Kidney epithelial cell (primary cell): ENCODE results near the gene MTUS2. TPM values are rescaled to one million over a fixed set of nuclear protein-coding genes. Genes with fewer than 3 reads are reported as not detected.

Experiments
- DNase-seq: peaks from one replicate; pipeline ENCODE4 v3.0.0-alpha.2; 2010; ENCODE audit warnings: low read depth
- H3K27me3 ChIP-seq: 2 replicates; pipeline ENCODE4 v1.6.0; 2011; ENCODE audit warnings: low read length; ENCODE audit not compliant: control insufficient read depth, insufficient read depth
- H3K36me3 ChIP-seq: 2 replicates; pipeline ENCODE4 v1.5.1; 2011; ENCODE audit warnings: low read length; ENCODE audit not compliant: control insufficient read depth, insufficient read depth
- H3K4me3 ChIP-seq: 2 replicates; pipeline ENCODE4 v1.5.1; 2011; ENCODE audit warnings: low read depth, mild to moderate bottlenecking, control low read depth, low read length
- total RNA-seq: library from RNA; depleted of rRNA; stranded (reverse); fragments of >200 nt; gene quantifications from 2 replicates; pipeline ENCODE4 v1.2.3, GENCODE V29; 2015
- TF ChIP-seq, protein P1 (sequence below): IDR thresholded peaks from 2 replicates; pipeline ENCODE4 v1.5.1; 2011; ENCODE audit warnings: mild to moderate bottlenecking, moderate library complexity, low read length, control low read depth, inconsistent platforms; ENCODE audit not compliant: insufficient read depth, poor library complexity, severe bottlenecking

The MTUS2 gene
- total RNA-seq, 1 donor from 2014 or later: 0.25 TPM

DNA sequence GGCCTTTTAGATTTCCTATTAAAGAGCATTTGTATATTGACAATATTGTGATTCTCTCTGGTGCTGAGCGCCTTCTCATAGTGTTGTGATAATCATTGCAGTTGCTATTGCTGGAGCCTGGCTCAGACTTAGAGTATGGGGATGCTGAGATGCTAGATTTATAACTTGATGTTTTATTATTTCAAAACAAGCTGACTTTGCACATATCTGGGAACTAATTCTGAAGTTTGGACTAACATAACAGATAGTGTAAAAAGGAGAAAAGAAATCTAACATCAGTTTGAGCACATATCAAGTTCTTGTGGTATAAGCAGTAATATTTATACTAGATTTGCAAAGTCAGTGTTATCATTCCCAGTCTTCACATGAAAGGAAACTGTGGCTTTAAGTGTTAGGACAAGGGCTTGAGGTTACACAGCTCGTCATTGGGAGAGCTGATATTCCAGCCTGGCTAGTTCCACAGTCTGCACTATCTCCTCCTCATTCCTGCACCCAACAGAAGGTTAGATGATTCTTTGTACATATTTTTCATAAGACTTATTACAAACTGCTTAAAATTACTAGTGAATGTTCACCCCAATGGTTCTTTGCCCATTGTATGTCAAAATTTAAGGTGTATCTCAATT is 279.8 kb downstream of the MTUS2 start:
- TF ChIP-seq, protein P1, sequence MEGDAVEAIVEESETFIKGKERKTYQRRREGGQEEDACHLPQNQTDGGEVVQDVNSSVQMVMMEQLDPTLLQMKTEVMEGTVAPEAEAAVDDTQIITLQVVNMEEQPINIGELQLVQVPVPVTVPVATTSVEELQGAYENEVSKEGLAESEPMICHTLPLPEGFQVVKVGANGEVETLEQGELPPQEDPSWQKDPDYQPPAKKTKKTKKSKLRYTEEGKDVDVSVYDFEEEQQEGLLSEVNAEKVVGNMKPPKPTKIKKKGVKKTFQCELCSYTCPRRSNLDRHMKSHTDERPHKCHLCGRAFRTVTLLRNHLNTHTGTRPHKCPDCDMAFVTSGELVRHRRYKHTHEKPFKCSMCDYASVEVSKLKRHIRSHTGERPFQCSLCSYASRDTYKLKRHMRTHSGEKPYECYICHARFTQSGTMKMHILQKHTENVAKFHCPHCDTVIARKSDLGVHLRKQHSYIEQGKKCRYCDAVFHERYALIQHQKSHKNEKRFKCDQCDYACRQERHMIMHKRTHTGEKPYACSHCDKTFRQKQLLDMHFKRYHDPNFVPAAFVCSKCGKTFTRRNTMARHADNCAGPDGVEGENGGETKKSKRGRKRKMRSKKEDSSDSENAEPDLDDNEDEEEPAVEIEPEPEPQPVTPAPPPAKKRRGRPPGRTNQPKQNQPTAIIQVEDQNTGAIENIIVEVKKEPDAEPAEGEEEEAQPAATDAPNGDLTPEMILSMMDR: no peak
- Histone ChIP-seq H3K27me3 (no peaks in the 10 kb centered on the region), H3K4me3 (no peak overlapping the region), H3K36me3 (no peaks in the 10 kb centered on the region)
- DNase-seq: no peak

DNA sequence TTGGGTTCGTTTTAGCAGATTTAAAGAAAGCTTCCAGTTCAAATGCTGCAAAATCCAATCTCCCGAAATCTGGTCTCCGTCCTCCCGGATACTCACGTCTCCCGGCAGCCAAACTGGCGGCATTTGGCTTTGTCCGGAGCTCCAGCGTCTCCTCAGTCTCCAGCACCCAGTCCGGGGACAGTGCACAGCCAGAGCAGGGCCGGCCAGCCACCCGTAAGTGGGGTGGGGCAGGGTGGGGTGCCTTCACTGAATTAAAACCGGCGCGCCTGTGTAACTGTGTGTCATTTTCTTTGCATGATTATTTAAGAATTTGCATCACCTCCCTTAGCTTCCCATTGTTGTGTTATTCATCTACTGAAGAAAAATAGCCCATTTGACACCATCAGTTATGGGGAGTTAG is 280.6 kb downstream of the MTUS2 start:
- H3K36me3 ChIP-seq: no peaks in the 10 kb centered on the region
- TF ChIP-seq, protein P1: no peak
- no peak overlapping the region for H3K4me3 ChIP-seq
- DNase-seq: no peak
- no peaks in the 10 kb centered on the region for H3K27me3 ChIP-seq

DNA sequence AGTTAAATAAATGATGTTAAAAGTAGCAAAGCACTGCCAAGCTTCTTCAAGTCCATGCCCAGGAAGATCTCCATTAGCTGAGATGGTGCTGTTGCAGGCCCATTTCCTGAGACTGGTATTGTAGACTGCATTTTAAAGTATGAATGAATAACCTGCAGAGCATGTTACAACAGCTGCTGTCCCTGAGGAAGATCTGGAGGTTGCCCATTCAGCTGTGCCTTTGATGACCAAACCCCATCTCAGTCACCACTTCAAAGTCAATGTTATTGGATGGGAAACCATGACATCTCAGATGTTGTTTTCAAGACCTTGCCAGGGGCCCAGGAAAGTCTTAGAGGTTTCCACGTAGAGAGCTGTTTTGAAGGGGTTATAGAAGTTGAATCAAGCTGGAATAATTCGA is 281.3 kb downstream of the MTUS2 start:
- no peak overlapping the region for H3K4me3 ChIP-seq
- no peak for DNase-seq
- H3K27me3 ChIP-seq: no peaks in the 10 kb centered on the region
- TF ChIP-seq, protein P1: no peak
- no peaks in the 10 kb centered on the region for H3K36me3 ChIP-seq

DNA sequence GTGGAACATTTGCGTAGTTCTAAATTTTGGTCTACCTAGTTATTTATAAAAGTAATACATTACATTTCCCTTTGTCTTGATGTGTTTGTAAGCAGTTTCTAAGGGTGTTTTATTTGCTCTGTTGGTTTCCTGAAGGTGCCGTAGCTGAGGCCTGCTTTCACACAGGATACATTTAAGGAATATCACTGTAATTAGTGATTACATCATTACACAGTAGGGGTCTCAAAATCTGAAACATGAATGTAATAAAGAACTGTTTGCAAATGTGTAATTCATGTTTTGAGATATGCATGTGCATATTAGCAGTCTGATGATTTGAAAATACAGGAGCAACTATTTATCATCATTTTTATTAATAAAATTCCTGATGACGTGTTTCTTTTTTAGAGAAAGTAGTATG is 281.8 kb downstream of the MTUS2 start:
- no peak for DNase-seq
- Histone ChIP-seq H3K4me3 (no peak overlapping the region), H3K36me3 (no peaks in the 10 kb centered on the region), H3K27me3 (no peaks in the 10 kb centered on the region)
- TF ChIP-seq, protein P1: no peak

GRCh38 chr13:29103065-29103800 is 283.1 kb downstream of the MTUS2 start:
- DNase-seq: no peak
- no peaks in the 10 kb centered on the region for H3K36me3 ChIP-seq
- H3K4me3 ChIP-seq: no peak overlapping the region
- H3K27me3 ChIP-seq: no peaks in the 10 kb centered on the region
- TF ChIP-seq, protein P1: no peak

DNA sequence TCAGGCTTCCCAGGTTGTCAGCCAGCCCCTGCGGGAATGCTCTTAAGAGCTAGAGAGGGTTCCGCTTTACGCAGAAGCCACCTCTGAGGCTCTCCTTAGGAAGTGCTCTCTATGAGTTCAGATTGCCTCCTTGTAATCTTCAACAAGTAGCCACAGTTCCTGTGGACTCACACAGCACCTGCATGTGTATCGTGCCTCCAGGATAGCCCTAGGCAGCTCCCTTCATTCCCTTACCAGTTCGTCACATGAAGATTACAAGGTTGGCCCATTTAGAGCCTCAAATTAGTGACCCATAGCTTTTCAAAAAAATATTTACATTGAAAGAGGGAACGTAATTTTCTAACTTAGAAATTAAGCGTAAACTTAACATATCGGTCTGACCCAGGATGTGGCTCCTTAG is 284.3 kb downstream of the MTUS2 start:
- no peak for DNase-seq
- Histone ChIP-seq H3K4me3 (no peak overlapping the region), H3K36me3 (no peaks in the 10 kb centered on the region), H3K27me3 (no peaks in the 10 kb centered on the region)
- TF ChIP-seq, protein P1: no peak
